Tibial nerve (tissue), 4 donors: ENCODE data around the gene DAPK1. TPM values are rescaled to one million over a fixed set of nuclear protein-coding genes. Genes with fewer than 3 reads are reported as not detected.

Source experiments
- DNase-seq, 2 donors: peaks; one replicate each; pipeline ENCODE4 v3.0.0-alpha.2; 2019; ENCODE audit warnings: low spot score in 2 of 2
- H3K27ac ChIP-seq, 4 donors: fragments of 200-600 bp; sonication (generic) in 3 of 4; one replicate each; pipeline ENCODE4 v1.5.1; 2017 to 2019; ENCODE audit warnings: mild to moderate bottlenecking in 1 of 4
- H3K27me3 ChIP-seq, 2 donors: fragments of 200-600 bp; sonication (generic) in 1 of 2; one replicate each; pipeline versions ENCODE4 v1.5.1 to v1.6.0; 2017 to 2019
- H3K36me3 ChIP-seq, 3 donors: fragments of 200-600 bp; sonication (generic); one replicate each; pipeline ENCODE4 v1.5.1; 2018 to 2019
- H3K4me1 ChIP-seq, 4 donors: fragments of 200-600 bp; sonication (generic) in 3 of 4; one replicate each; pipeline ENCODE4 v1.5.1; 2017 to 2019
- H3K4me3 ChIP-seq, 4 donors: fragments of 200-600 bp; sonication (generic) in 3 of 4; one replicate each; pipeline ENCODE4 v1.5.1; 2017 to 2019; ENCODE audit warnings: mild to moderate bottlenecking in 1 of 4, moderate library complexity in 1 of 4
- H3K9me3 ChIP-seq, 4 donors: fragments of 200-600 bp; sonication (generic) in 3 of 4; one replicate each; pipeline ENCODE4 v1.5.1; 2017 to 2019
- EP300 ChIP-seq, 2 donors: sonication (generic); formaldehyde crosslinking; IDR thresholded peaks; one replicate each; pipeline ENCODE4 v1.6.1; 2017; ENCODE audit warnings: antibody characterized with exemption in 2 of 2, mild to moderate bottlenecking in 1 of 2
- POLR2A ChIP-seq, 2 donors: fragments of 450-650 bp; IDR thresholded peaks; one replicate each; pipeline ENCODE4 v1.6.1; 2017; ENCODE audit warnings: antibody characterized with exemption in 2 of 2, mild to moderate bottlenecking in 2 of 2, moderate library complexity in 2 of 2
- WGBS, 2 donors: methylation state at CpG; one replicate each; pipeline ENCODE4 v1.1.5; 2018; 5-methylcytosine and 5-hydroxymethylcytosine counted together
- total RNA-seq, 4 donors: library from RNA; depleted of rRNA; stranded (reverse); fragments of >200 nt; gene quantifications; one replicate each; pipeline ENCODE4 v1.1.0, GENCODE V29; 2016
- TF ChIP-seq, protein P1 (sequence below), 5 experiments: fragments of 200-600 bp in 3 of 5; fragments of 450-650 bp in 2 of 5; sonication (generic) in 3 of 5; IDR thresholded peaks; one replicate each; pipeline ENCODE4 v1.5.1; 2016 to 2019; ENCODE audit warnings: antibody characterized with exemption in 5 of 5, mild to moderate bottlenecking in 3 of 5, moderate library complexity in 2 of 5

Gene DAPK1
- total RNA-seq, 4 donors from 2014 or later = 58.8 to 97.3 (median 64.2) TPM

DNA sequence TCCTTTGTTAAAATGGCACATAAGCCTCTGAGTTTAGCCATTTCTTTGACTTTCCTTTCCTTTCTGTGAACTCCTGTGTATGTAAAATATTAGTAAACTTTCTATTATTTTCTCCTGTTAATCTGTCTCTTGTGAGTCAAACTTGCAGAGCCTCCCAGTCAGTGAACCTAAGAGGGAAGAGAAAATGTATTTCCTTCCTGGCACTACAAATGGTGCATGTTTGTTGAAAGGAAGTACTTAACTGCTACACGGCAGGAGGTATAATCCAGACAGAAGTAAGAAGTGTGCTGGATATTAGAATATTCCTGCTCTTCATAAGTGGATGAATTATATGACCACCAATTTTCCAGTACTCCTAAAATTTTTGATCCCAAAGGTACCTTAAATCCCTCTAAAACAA is 251.2 kb downstream of the DAPK1 start:
- TF ChIP-seq POLR2A (IDR thresholded peaks at IDR 0.05) (no peak), EP300 (IDR thresholded peaks at IDR 0.05) (no peak)
- TF ChIP-seq, protein P1, sequence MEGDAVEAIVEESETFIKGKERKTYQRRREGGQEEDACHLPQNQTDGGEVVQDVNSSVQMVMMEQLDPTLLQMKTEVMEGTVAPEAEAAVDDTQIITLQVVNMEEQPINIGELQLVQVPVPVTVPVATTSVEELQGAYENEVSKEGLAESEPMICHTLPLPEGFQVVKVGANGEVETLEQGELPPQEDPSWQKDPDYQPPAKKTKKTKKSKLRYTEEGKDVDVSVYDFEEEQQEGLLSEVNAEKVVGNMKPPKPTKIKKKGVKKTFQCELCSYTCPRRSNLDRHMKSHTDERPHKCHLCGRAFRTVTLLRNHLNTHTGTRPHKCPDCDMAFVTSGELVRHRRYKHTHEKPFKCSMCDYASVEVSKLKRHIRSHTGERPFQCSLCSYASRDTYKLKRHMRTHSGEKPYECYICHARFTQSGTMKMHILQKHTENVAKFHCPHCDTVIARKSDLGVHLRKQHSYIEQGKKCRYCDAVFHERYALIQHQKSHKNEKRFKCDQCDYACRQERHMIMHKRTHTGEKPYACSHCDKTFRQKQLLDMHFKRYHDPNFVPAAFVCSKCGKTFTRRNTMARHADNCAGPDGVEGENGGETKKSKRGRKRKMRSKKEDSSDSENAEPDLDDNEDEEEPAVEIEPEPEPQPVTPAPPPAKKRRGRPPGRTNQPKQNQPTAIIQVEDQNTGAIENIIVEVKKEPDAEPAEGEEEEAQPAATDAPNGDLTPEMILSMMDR (IDR thresholded peaks at IDR 0.05) = no peak
- H3K4me3 ChIP-seq = no peak overlapping the region
- DNase-seq = no peak
- H3K9me3 ChIP-seq = peaks cover 0 to 5% (median 0%) of the 10 kb centered on the region in 4 donors
- 23 to 28% methylated on average over 1 of the region's 1 CpG for WGBS, 2 donors
- no peaks in the 10 kb centered on the region for H3K4me1 ChIP-seq
- no peaks in the 10 kb centered on the region for H3K36me3 ChIP-seq
- H3K27ac ChIP-seq = no peak overlapping the region
- H3K27me3 ChIP-seq = no peaks in the 10 kb centered on the region

DNA sequence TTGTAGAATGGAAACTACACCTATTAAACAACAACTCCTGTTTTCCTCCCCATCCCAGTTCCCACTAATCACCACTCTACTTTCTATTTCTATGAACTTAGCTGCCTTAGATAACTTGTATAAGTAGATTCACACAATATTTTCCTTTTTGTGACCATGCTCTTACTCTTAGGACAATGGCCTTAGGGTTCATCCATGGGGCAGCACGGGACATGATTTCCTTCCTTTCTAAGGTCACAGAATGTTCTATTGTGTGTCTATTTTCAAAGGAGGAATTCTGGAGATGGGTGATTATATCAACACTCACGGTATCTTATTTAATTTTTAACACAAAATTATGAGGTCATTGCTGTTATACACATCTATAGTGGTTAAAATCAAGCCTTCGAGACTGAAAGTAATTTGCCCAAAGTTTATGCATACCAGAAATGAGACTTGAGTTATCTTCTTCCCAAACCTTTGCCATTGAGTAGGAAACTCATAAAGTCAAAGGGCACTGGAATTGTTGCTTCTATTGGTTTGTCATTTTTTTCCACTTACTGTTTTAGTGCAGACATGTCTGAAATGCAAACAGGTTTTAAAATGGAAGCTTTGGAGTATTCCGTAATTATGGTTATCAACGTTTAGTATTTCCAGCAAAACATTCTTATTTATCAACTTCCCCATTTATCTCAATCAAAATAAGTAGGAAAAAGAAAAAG is 251.8 kb downstream of the DAPK1 start:
- DNase-seq = no peak
- no peaks in the 10 kb centered on the region for H3K27me3 ChIP-seq
- WGBS, 2 donors = 55 to 60% methylated on average over 5 of the region's 5 CpGs

DNA sequence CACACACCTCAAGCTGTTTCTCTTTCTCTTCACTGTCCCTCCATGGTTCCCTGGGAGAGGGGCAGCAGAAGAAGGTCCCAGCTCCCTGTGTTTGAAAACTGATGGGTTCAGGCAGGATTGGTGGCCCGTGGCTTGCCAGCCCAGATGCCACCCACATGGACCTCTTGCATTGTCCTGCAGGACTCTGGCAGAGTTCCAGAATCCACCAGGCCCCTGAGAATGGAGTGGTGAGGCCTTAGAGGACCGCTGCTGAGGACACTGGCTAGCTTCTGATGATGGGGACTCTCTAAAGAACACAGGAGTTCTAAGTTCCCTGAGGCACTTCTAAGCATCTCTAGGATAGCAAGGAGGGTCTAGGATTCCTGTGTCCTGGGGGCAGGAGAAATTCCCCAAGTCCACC is 253.1 kb downstream of the DAPK1 start:
- Histone ChIP-seq H3K4me1 (no peaks in the 10 kb centered on the region), H3K27me3 (no peaks in the 10 kb centered on the region), H3K27ac (no peak overlapping the region), H3K9me3 (peaks cover 0 to 5% (median 0%) of the 10 kb centered on the region in 4 donors), H3K4me3 (no peak overlapping the region), H3K36me3 (no peaks in the 10 kb centered on the region)
- 63 to 100% methylated on average over 1 to 2 of the region's 2 CpGs for WGBS, 2 donors
- TF ChIP-seq EP300 (IDR thresholded peaks at IDR 0.05) (no peak), POLR2A (IDR thresholded peaks at IDR 0.05) (no peak)
- no peak for DNase-seq

More for the DNA sequence above, 251.8 kb downstream of the DAPK1 start:
- H3K4me1 ChIP-seq = no peaks in the 10 kb centered on the region
- no peak overlapping the region for H3K4me3 ChIP-seq
- no peak overlapping the region for H3K27ac ChIP-seq
- H3K36me3 ChIP-seq = no peaks in the 10 kb centered on the region
- TF ChIP-seq, protein P1 (IDR thresholded peaks at IDR 0.05) = no peak
- no peak for TF ChIP-seq POLR2A (IDR thresholded peaks at IDR 0.05)
- TF ChIP-seq EP300 (IDR thresholded peaks at IDR 0.05) = peak in 1 of 2 donors; percentile 11
- H3K9me3 ChIP-seq = peaks cover 0 to 5% (median 0%) of the 10 kb centered on the region in 4 donors

GRCh38 chr9:87751423-87751822 is 253.8 kb downstream of the DAPK1 start:
- Histone ChIP-seq H3K27me3 (no peaks in the 10 kb centered on the region), H3K36me3 (no peaks in the 10 kb centered on the region), H3K4me1 (no peaks in the 10 kb centered on the region), H3K4me3 (no peak overlapping the region), H3K27ac (no peak overlapping the region), H3K9me3 (peaks cover 0 to 5% (median 0%) of the 10 kb centered on the region in 4 donors)
- TF ChIP-seq, protein P1 (IDR thresholded peaks at IDR 0.05) = no peak
- TF ChIP-seq EP300 (IDR thresholded peaks at IDR 0.05) (no peak), POLR2A (IDR thresholded peaks at IDR 0.05) (no peak)
- 72 to 79% methylated on average over 3 of the region's 3 CpGs for WGBS, 2 donors
- DNase-seq = no peak

DNA sequence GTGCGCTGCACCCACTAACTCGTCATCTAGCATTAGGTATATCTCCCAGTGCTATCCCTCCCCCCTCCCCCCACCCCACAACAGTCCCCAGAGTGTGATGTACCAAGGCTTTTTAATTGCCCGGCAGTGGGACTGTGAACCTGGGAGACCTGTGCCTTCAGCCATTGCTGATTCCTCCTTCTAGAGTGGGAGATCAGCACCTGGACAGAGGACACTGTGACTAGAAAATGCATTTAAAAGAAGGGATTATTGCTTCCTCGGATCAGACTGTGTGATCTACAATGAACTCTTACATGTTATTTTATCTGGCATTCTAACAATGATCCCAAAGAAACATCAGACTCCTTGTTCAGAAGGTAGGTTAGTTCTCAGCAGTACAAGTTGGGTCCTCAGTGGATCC is 254.2 kb downstream of the DAPK1 start:
- H3K36me3 ChIP-seq = no peaks in the 10 kb centered on the region
- peaks cover 0 to 5% (median 0%) of the 10 kb centered on the region in 4 donors for H3K9me3 ChIP-seq
- no peak for DNase-seq
- TF ChIP-seq, protein P1 (IDR thresholded peaks at IDR 0.05) = no peak
- TF ChIP-seq EP300 (IDR thresholded peaks at IDR 0.05) = no peak
- TF ChIP-seq POLR2A (IDR thresholded peaks at IDR 0.05) = no peak
- no peak overlapping the region for H3K27ac ChIP-seq
- no peaks in the 10 kb centered on the region for H3K27me3 ChIP-seq
- WGBS, 2 donors = 69 to 70% methylated on average over 4 of the region's 4 CpGs
- H3K4me1 ChIP-seq = no peaks in the 10 kb centered on the region
- no peak overlapping the region for H3K4me3 ChIP-seq
